Activated CD4-positive, alpha-beta T cell treated with anti-CD3 and anti-CD28 coated beads, Interleukin-2, amount 10 ng/mL, durations not matched to agents 7 days and 5 days (primary cell): ENCODE measurements around the gene ZNF232. TPM values are rescaled to one million over a fixed set of nuclear protein-coding genes. Genes with fewer than 3 reads are reported as not detected.
"Not testable (repeated sequence)": the region's sequence is repeated elsewhere in the genome, so short reads cannot be mapped to it uniquely, and the experiment has no call there.

ENCODE experiments used
- CTCF ChIA-PET: fragments of 350-600 bp; sonication (Branson Sonifier 250); formaldehyde crosslinking; loops from one replicate; lab custom pipeline; 2021; ENCODE audit warnings: antibody characterized with exemption; lab: Charles Lee
- POLR2A ChIA-PET: fragments of 350-600 bp; sonication (Branson Sonifier 250); formaldehyde crosslinking; loops from one replicate; lab custom pipeline; 2021; ENCODE audit warnings: antibody characterized with exemption; lab: Charles Lee
- DNase-seq: peaks from one replicate; pipeline ENCODE4 v3.0.0-alpha.2; 2020
- H3K27ac Mint-ChIP-seq: one replicate; pipeline ENCODE4 v1.8.0; 2021; ENCODE audit warnings: mild to moderate bottlenecking, moderate library complexity, mixed read lengths
- H3K27me3 Mint-ChIP-seq: one replicate; pipeline ENCODE4 v1.8.0; 2021; ENCODE audit warnings: mixed read lengths
- H3K36me3 Mint-ChIP-seq: one replicate; pipeline ENCODE4 v1.8.0; 2021; ENCODE audit warnings: low read depth, mixed read lengths
- H3K4me1 Mint-ChIP-seq: one replicate; pipeline ENCODE4 v1.8.0; 2021; ENCODE audit warnings: mixed read lengths
- H3K4me3 Mint-ChIP-seq: one replicate; pipeline ENCODE4 v1.8.0; 2021; ENCODE audit warnings: mild to moderate bottlenecking, moderate library complexity, mixed read lengths
- H3K9me3 Mint-ChIP-seq: one replicate; pipeline ENCODE4 v1.8.0; 2021; ENCODE audit warnings: mixed read lengths
- total RNA-seq, 2 experiments: library from RNA; stranded (reverse); gene quantifications; one replicate each; pipeline ENCODE4 v1.2.3, GENCODE V29; 2021

Gene ZNF232
- 10 to 100 TPM in 1 of 2 experiments, 1 to 10 TPM in 1; 9.3 to 12.0 TPM for total RNA-seq

DNA sequence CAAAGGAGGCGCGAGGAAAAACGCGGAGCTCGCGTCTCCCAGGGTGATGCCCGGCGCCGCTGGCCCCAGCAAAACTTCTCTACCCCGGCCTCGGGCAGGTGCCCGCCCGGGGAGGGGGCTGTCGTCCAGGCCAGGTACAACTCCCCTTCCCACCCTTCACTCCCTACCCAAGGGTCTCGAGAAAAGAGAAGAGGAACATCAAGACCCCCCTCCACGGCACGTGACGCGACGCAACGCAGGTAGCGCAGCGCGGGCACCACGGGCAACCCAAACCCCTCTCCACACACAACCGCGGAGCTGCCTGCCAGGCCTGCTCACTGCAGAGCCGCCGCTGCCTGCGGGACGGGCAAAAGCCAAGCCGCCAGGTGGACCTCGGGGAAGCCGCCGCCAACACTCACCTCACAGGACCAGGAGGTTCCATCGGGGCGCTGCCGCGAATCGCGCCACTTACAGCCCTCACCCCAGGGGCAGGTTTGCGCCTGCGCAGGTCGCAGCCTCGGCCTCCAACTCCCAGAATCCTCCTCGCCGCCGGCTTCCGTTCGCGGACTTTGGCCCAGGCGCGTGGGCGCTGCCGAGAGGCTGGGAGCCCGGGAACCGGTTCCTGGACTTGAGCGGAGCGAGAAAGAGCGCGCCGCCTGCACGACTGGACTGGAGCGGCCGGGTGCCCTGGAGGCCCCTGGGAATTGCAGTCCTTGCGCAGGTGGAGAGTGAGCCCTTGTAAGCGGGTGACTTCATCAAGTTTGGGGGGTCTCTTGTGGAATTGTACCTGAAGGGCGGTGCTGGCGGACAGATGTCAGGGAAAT, at the start of gene ZNF232:
ZNF232 (minus strand) TSS at position 477 of the 803 bp plus-strand sequence; CDS start at position 421, 56 bp downstream.
- H3K4me1 Mint-ChIP-seq, result peaks cover 23% of the 10 kb centered on the region
- peak within 1 kb of the TSS; percentile 76 for H3K4me3 Mint-ChIP-seq
- peaks cover 21% of the 10 kb centered on the region for H3K9me3 Mint-ChIP-seq
- H3K36me3 Mint-ChIP-seq, result peaks cover 63% of the 10 kb centered on the region
- POLR2A ChIA-PET, result no interaction called here
- peak; percentile 92 for DNase-seq
- CTCF ChIA-PET, result interaction anchor here (0.8 to 1.2 kb wide), 3 partner anchors 7 to 80 kb away, joined by 3 to 8 read pairs (median 4); partner anchors contain the start of gene ZNF594
- peak within 1 kb of the TSS; percentile 71 for H3K27ac Mint-ChIP-seq
- peaks cover 13% of the 10 kb centered on the region for H3K27me3 Mint-ChIP-seq

DNA sequence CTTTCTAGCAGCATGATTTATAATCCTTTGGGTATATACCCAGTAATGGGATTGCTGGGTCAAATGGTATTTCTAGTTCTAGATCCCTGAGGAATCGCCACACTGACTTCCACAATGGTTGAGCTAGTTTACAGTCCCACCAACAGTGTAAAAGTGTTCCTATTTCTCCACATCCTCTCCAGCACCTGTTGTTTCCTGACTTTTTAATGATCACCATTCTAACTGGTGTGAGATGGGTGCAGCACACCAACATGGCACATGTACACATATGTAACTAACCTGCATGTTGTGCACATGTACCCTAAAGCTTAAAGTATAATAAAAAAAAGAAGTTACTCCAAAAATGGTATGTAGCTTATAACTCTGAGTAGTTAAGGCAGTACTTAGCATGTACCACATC, 49.0 kb upstream of the ZNF232 start:
- H3K27ac Mint-ChIP-seq, POLR2A ChIA-PET, H3K4me3 Mint-ChIP-seq, H3K4me1 Mint-ChIP-seq, CTCF ChIA-PET, H3K36me3 Mint-ChIP-seq, DNase-seq, H3K9me3 Mint-ChIP-seq: not testable (repeated sequence)
- H3K27me3 Mint-ChIP-seq, result peaks cover 25% of the 10 kb centered on the region

DNA sequence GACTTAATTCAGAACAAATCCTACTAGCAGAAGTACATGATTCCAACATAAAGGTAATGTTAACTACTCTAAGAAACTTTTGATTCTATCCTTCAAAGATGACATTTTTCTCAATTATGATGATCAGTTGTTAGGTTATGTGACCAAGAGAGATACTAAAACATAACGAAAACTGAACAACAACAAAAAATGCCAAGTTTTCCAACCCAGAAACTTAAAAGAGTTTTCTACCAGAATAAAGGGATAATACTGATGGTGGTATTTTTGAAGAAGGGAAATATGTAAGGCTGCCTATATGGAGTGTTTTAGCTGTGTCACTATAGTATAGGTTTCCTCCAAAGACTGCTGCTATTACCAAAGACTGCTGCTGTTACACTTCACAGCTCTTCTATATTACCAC, 34.4 kb upstream of the ZNF232 start:
- POLR2A ChIA-PET, CTCF ChIA-PET, H3K4me3 Mint-ChIP-seq, DNase-seq, H3K4me1 Mint-ChIP-seq, H3K9me3 Mint-ChIP-seq, H3K36me3 Mint-ChIP-seq, H3K27ac Mint-ChIP-seq: not testable (repeated sequence)
- peaks cover 19% of the 10 kb centered on the region for H3K27me3 Mint-ChIP-seq

DNA sequence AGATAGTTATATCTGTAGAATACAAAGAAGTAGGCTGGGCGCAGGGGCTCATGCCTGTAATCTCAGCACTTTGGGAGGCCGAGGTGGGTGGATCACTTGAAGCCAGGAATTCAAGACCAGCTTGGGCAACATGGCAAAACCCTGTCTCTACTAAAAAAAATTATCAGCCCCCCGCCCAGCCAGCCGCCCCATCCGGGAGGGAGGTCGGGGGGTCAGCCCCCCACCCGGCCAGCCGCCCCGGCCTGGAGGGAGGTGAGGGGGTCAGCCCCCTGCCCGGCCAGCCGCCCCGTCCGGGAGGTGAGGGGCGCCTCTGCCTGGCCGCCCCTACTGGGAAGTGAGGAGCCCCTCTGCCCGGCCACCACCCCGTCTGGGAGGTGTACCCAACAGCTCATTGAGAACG, 31.2 kb upstream of the ZNF232 start:
- H3K4me3 Mint-ChIP-seq, H3K36me3 Mint-ChIP-seq, DNase-seq, POLR2A ChIA-PET, CTCF ChIA-PET, H3K4me1 Mint-ChIP-seq, H3K27ac Mint-ChIP-seq, H3K9me3 Mint-ChIP-seq: not testable (repeated sequence)
- H3K27me3 Mint-ChIP-seq, result peaks cover 15% of the 10 kb centered on the region

DNA sequence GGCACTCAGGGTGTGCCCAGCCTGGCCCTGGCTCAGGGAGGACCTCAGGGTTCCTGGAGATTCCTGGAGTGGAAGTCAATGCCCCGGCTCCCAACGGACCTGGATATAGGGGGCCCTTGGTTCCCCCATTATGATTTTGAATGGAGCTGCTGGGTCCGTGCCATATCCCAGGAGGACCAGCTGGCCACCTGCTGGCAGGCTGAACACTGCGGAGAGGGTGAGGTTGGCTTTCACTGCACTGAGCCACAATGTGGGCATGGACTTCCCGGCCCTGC, 27.7 kb upstream of the ZNF232 start:
- Mint-ChIP-seq H3K4me1 (no peaks in the 10 kb centered on the region), H3K27me3 (peaks cover 1% of the 10 kb centered on the region), H3K9me3 (no peaks in the 10 kb centered on the region), H3K4me3 (no peak overlapping the region), H3K27ac (no peak overlapping the region), H3K36me3 (no peaks in the 10 kb centered on the region)
- ChIA-PET CTCF (no interaction called here), POLR2A (interaction anchor here (0.7 kb wide), 1 partner anchor 258 kb away, joined by 4 read pairs; no protein-coding TSS in a partner anchor)
- DNase-seq, result no peak

DNA sequence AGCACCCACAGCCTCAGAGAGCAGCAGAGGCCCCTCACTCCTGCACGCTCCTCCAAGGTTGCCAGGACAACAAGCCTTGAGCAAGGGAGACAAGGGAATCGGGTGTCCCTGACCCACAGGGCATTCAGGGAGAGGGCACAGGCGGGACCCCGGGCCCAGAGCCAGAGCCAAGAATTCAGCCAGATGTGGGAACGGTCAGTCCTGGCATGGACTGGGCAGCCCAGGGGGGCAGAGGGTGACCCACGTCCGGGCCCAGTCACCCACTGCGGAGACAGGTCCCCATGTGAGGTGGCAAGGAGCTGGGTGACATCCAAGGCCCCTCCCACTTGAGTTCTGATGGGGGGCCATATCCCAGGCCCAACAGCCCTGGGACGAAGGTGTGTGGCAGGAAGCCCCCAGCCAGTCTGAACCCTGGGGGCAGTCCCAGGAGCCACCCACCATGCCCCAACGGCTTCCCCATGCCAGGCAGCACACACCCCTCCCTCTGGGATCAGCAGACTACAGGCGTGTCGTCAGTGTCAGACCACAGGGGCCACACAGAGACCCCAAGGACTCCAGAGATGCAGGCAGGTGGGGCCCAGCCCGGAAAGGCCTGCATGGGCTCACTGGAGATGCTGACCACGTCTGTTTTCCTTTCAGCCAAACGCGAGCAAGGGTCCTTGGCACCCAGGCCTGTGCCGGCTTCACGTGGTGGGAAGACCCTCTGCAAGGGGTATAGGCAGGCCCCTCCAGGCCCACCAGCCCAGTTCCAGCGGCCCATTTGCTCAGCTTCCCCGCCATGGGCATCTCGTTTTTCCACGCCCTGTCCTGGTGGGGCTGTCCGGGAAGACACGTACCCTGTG, 27.2 kb upstream of the ZNF232 start:
- Mint-ChIP-seq H3K4me3 (no peak overlapping the region), H3K27ac (no peak overlapping the region), H3K36me3 (no peaks in the 10 kb centered on the region), H3K27me3 (no peaks in the 10 kb centered on the region), H3K4me1 (no peaks in the 10 kb centered on the region), H3K9me3 (no peaks in the 10 kb centered on the region)
- ChIA-PET POLR2A (no interaction called here), CTCF (no interaction called here)
- no peak for DNase-seq

DNA sequence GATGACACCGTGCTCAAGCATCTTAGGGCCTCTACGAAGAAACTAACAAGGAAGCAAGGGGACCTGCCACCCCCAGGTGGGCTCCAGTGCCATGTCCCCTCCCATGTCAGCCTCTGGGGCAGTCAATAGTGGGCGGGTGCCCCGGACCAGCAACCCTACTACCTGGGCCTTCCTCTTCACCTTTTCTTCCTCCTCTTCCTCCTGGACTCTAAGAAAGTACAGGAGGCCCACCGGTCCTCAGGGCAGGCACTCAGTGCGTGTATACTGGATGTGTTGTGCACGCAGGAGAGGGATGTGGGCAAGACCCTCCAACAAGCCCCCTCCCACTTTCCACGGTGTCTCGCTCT, 26.5 kb upstream of the ZNF232 start:
- H3K27ac Mint-ChIP-seq, H3K27me3 Mint-ChIP-seq, CTCF ChIA-PET, DNase-seq, POLR2A ChIA-PET, H3K9me3 Mint-ChIP-seq, H3K4me3 Mint-ChIP-seq, H3K4me1 Mint-ChIP-seq, H3K36me3 Mint-ChIP-seq: not testable (repeated sequence)

DNA sequence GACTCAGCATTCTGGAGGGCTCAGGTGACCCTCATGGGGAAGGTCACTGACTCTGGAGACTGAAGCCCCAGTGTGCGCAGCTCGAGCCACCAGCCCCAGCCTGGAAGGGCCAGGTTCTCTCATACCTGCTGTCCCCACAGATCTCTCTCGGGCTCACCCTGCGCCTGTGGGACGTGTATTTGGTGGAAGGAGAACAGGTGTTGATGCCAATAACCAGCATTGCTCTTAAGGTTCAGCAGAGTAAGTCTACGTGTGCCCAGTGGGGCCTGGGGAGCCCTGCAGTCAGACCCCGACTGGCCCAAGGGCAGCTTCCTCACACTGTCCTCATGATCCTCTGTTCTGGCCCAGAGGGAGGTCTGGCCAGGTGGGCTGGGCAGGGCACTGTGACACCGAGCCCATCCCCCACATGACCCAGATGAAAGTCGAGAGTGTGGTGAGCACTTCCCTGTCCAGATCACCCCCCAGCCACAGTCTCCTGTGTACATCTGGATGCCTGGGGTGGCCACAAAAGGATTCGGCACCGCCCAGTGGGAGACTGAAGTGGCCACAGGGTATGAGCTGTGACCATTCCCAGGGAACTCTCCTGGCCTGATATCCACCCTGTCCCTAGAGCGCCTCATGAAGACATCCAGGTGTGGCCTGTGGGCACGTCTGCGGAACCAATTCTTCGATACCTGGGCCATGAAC, 26.0 kb upstream of the ZNF232 start:
- DNase-seq, H3K27me3 Mint-ChIP-seq, H3K4me1 Mint-ChIP-seq, POLR2A ChIA-PET, H3K27ac Mint-ChIP-seq, H3K36me3 Mint-ChIP-seq, H3K4me3 Mint-ChIP-seq, H3K9me3 Mint-ChIP-seq, CTCF ChIA-PET: not testable (repeated sequence)

DNA sequence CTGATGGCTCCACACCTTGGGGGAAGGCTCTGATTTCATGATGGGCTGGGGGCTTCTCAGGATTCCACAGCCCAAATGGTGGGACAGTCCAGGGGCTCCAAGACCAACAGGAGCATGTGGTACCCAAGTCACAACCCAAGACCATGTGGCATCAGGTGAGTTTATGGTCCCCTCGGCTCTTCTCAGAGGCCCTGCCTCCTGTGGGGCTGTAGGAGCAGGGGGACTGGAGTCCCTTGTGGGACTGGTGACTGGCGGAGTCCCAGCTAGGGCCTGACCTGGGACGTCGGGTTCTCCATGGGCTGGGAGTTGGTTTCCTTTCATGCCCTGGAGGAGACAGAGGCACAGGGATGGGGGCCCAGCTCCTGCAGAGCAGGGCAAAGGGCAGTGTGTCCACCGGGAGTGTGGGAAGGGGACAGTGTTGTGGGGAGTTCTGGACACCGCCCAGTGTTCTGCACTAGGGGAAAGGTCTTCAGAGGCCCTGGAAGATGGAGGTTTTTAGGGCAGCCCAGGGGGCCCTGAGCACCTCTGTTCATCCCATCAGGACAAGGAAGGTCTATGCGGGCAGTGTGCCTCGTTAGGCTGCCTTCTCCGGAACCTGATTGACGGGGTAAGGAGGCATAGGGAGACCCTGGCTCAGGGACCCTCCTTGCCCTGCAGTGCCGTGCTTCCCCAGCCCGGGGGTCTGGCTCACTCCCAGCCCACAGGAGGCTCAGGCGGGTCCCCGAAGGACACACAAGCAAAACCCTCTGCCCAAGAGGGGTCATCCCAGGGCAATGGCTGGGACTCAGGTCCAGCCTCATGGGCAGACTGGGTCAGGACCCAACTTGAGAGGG, 25.1 kb upstream of the ZNF232 start:
- H3K27me3 Mint-ChIP-seq, H3K4me1 Mint-ChIP-seq, H3K9me3 Mint-ChIP-seq, DNase-seq, H3K27ac Mint-ChIP-seq, H3K36me3 Mint-ChIP-seq, CTCF ChIA-PET, H3K4me3 Mint-ChIP-seq, POLR2A ChIA-PET: not testable (repeated sequence)

DNA sequence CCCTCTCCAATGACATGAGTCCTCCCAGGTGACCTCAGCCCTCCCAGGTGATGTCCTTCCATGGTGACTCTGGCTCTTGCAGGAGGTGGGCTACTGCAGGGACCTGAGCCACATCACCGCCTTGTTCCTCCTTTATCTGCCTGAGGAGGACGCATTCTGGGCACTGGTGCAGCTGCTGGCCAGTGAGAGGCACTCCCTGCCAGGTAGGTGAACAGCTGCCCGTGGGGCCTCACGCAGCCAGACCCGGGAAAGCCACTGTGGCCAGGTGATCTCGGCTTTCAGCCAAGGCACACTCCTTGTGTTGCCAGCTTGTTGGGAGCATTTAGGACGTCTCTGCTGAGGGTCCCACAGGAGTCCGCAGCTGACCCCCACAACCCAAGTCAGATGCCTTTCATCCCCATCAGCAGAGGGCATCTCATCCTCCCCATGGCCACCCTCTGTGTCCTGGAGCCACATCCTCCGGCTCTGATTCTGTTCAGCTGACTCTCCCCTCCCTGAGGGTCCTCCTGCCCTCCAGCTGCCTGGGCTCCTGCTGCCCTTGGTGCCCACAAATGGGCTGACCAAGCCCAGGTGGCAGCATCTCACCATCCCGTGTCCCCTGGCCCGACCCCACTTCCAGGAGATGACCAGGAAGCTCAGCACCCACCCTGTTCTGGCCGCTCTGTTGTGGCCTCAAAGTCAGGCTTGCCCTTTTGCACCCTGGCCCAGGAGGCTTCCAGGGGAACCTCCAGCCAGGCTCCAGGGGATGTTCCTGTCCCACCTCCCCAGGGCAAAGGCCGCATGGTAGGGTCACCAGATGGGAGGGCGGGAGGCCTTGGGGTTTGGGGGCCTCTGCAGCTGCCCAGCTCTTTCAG, 24.3 kb upstream of the ZNF232 start:
- no peaks in the 10 kb centered on the region for H3K36me3 Mint-ChIP-seq
- no peak overlapping the region for H3K4me3 Mint-ChIP-seq
- no peak for DNase-seq
- no peaks in the 10 kb centered on the region for H3K4me1 Mint-ChIP-seq
- POLR2A ChIA-PET, result no interaction called here
- H3K27me3 Mint-ChIP-seq, result no peaks in the 10 kb centered on the region
- CTCF ChIA-PET, result no interaction called here
- H3K27ac Mint-ChIP-seq, result no peak overlapping the region
- no peaks in the 10 kb centered on the region for H3K9me3 Mint-ChIP-seq

DNA sequence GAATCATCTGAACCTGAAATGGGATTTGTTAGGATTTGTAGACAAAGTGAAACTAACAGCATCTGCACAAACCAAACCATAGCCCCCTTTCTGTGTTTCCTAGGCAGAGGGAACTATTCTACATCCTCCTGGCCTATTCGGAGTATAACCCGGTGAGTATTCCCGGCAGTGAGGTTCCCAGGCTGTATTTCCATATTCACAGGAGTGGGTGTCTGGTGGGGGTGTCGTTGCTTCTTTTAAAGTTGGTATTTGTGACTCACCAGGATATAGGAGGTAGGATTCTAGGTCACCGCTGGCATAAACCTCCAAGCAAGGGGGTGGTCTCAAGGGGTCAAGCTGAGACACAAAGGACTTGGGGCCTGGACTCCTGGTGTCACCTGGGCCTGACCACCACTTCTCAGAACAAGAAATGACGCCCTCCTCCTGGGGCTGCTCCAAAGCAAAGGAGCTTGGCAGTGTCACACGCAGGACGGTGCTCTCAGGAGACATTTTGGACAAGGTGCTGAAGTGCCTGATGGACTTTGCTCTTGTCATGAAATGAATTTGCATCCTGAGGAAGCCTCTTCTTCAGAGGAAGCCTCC, 23.5 kb upstream of the ZNF232 start:
- H3K36me3 Mint-ChIP-seq, DNase-seq, CTCF ChIA-PET, H3K9me3 Mint-ChIP-seq, H3K27me3 Mint-ChIP-seq, H3K4me1 Mint-ChIP-seq, H3K27ac Mint-ChIP-seq, H3K4me3 Mint-ChIP-seq, POLR2A ChIA-PET: not testable (repeated sequence)

DNA sequence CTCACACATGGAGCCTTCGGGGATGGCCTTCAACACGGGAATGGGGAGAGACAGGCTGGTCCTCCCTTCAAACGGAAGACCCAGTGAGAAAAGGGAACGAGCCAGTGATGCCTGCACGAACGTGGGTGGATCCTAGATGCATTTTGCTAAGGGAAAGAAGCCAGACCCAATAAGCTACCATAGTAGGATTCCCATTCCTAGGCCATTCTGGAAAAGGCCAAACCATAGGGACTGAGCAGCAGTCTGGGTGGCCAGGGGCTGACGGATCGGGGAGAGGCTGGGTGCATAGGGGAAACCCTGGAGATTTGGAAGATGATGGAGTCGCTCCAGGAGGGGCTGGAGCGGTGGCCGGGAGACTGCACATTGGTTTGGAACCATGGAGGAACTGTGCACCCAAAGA, 22.9 kb upstream of the ZNF232 start:
- H3K36me3 Mint-ChIP-seq, CTCF ChIA-PET, POLR2A ChIA-PET, H3K4me3 Mint-ChIP-seq, DNase-seq, H3K27me3 Mint-ChIP-seq, H3K27ac Mint-ChIP-seq, H3K9me3 Mint-ChIP-seq, H3K4me1 Mint-ChIP-seq: not testable (repeated sequence)
